Vagina (tissue), 2 donors: ENCODE results near the gene URAD. TPM values are rescaled to one million over a fixed set of nuclear protein-coding genes. Genes with fewer than 3 reads are reported as not detected.

Experiments used
- DNase-seq, 2 donors: peaks; one replicate each; pipeline ENCODE4 v3.0.0-alpha.2; 2017; ENCODE audit errors: extremely low spot score in 2 of 2
- H3K27ac ChIP-seq: fragments of 200-600 bp; sonication (generic); one replicate; pipeline ENCODE4 v1.5.1; 2019
- H3K27me3 ChIP-seq: fragments of 200-600 bp; sonication (generic); one replicate; pipeline ENCODE4 v1.5.1; 2019
- H3K36me3 ChIP-seq, 2 donors: fragments of 200-600 bp; sonication (generic); one replicate each; pipeline ENCODE4 v1.5.1; 2017 to 2019
- H3K4me1 ChIP-seq: fragments of 200-600 bp; sonication (generic); one replicate; pipeline ENCODE4 v1.5.1; 2019
- H3K4me3 ChIP-seq, 2 donors: fragments of 200-600 bp; sonication (generic); 1 replicate in 1 of 2; 2 replicates in 1 of 2; pipeline ENCODE4 v1.5.1; 2016 to 2019
- H3K9me3 ChIP-seq: fragments of 200-600 bp; sonication (generic); one replicate; pipeline ENCODE4 v1.5.1; 2019
- CTCF ChIP-seq, 3 experiments: fragments of 450-650 bp in 2 of 3; fragments of 200-600 bp in 1 of 3; sonication (generic) in 1 of 3; IDR thresholded peaks; one replicate each; pipeline ENCODE4 v1.5.1; 2017 to 2019; ENCODE audit warnings: antibody characterized with exemption in 3 of 3, mild to moderate bottlenecking in 2 of 3, moderate library complexity in 2 of 3
- POLR2A ChIP-seq, 2 donors: fragments of 450-650 bp; IDR thresholded peaks; one replicate each; pipeline ENCODE4 v1.6.1; 2017; ENCODE audit warnings: antibody characterized with exemption in 2 of 2, mild to moderate bottlenecking in 2 of 2, moderate library complexity in 2 of 2
- POLR2AphosphoS5 ChIP-seq, 2 donors: sonication (generic); formaldehyde crosslinking; IDR thresholded peaks; one replicate each; pipeline ENCODE4 v1.9.0; 2017; ENCODE audit warnings: antibody characterized with exemption in 2 of 2, mild to moderate bottlenecking in 2 of 2, low read depth in 1 of 2; ENCODE audit not compliant: insufficient read depth in 1 of 2
- intact Hi-C: fragments of 100-400 bp; cut with DNase I; formaldehyde crosslinking; loops from one replicate; pipeline ENCODE4 v1.15.1; 2023
- total RNA-seq: library from RNA; depleted of rRNA; stranded (reverse); fragments of >200 nt; gene quantifications from one replicate; pipeline ENCODE4 v1.2.3, GENCODE V29; 2016

The URAD gene
- total RNA-seq, 1 donor from 2014 or later, result not detected

GRCh38 chr13:27978301-27978968 lies 10.1 kb downstream of the URAD start:
- no peak for TF ChIP-seq POLR2AphosphoS5 (IDR thresholded peaks at IDR 0.05; ENCODE audit: insufficient read depth in 1 of 2, low read depth in 1 of 2)
- TF ChIP-seq POLR2A (IDR thresholded peaks at IDR 0.05), result no peak
- peaks cover 18% of the 10 kb centered on the region for H3K4me1 ChIP-seq
- no peaks in the 10 kb centered on the region for H3K27me3 ChIP-seq
- H3K4me3 ChIP-seq, result peak overlapping the region in 1 of 2 donors; percentile 16
- no peaks in the 10 kb centered on the region for H3K36me3 ChIP-seq
- no peak for DNase-seq
- intact Hi-C loops, result loop anchor here (10.0 kb wide), 1 partner anchor 154 kb away; no protein-coding TSS in a partner anchor
- H3K27ac ChIP-seq, result no peak overlapping the region
- H3K9me3 ChIP-seq, result no peaks in the 10 kb centered on the region

GRCh38 chr13:27977476-27978300 lies 10.8 kb downstream of the URAD start:
- H3K27ac ChIP-seq, result no peak overlapping the region
- peaks cover 18% of the 10 kb centered on the region for H3K4me1 ChIP-seq
- no peaks in the 10 kb centered on the region for H3K27me3 ChIP-seq
- TF ChIP-seq CTCF (IDR thresholded peaks at IDR 0.05) (no peak), POLR2A (IDR thresholded peaks at IDR 0.05) (no peak), POLR2AphosphoS5 (IDR thresholded peaks at IDR 0.05; ENCODE audit: insufficient read depth in 1 of 2, low read depth in 1 of 2) (no peak)
- H3K36me3 ChIP-seq, result no peaks in the 10 kb centered on the region
- no peaks in the 10 kb centered on the region for H3K9me3 ChIP-seq
- intact Hi-C loops, result loop anchor here (10.0 kb wide), 1 partner anchor 153 kb away; no protein-coding TSS in a partner anchor
- DNase-seq, result no peak
- peak overlapping the region in 1 of 2 donors; percentile 16 for H3K4me3 ChIP-seq

- DNase-seq, result no peak
- no peaks in the 10 kb centered on the region for H3K9me3 ChIP-seq
- H3K4me3 ChIP-seq, result no peak overlapping the region
- no peak for TF ChIP-seq CTCF (IDR thresholded peaks at IDR 0.05)
- no peak for TF ChIP-seq POLR2AphosphoS5 (IDR thresholded peaks at IDR 0.05; ENCODE audit: insufficient read depth in 1 of 2, low read depth in 1 of 2)
- TF ChIP-seq POLR2A (IDR thresholded peaks at IDR 0.05), result no peak
- no peak overlapping the region for H3K27ac ChIP-seq
- no peaks in the 10 kb centered on the region for H3K27me3 ChIP-seq
- H3K4me1 ChIP-seq, result peaks cover 18% of the 10 kb centered on the region
- intact Hi-C loops, result loop anchor here (10.0 kb wide), 1 partner anchor 152 kb away; no protein-coding TSS in a partner anchor
- H3K36me3 ChIP-seq, result no peaks in the 10 kb centered on the region
These were observed 12.0 kb downstream of the URAD start for GRCh38 chr13:27976362-27977091.

- no peak for TF ChIP-seq POLR2A (IDR thresholded peaks at IDR 0.05)
- no peak for TF ChIP-seq POLR2AphosphoS5 (IDR thresholded peaks at IDR 0.05; ENCODE audit: insufficient read depth in 1 of 2, low read depth in 1 of 2)
- no peak for TF ChIP-seq CTCF (IDR thresholded peaks at IDR 0.05)
- H3K36me3 ChIP-seq, result no peaks in the 10 kb centered on the region
- no peak overlapping the region for H3K4me3 ChIP-seq
- no peaks in the 10 kb centered on the region for H3K9me3 ChIP-seq
- intact Hi-C loops, result loop anchor here (10.0 kb wide), 1 partner anchor 151 kb away; no protein-coding TSS in a partner anchor
- H3K27me3 ChIP-seq, result no peaks in the 10 kb centered on the region
- H3K4me1 ChIP-seq, result peaks cover 18% of the 10 kb centered on the region
- no peak for DNase-seq
- H3K27ac ChIP-seq, result no peak overlapping the region
These were observed 12.7 kb downstream of the URAD start for GRCh38 chr13:27975564-27976361.
